A549 (cell line): ENCODE results near the gene ASIP.

Experiments used
- CEBPB ChIP-seq, 2 experiments: fragments of >200 bp in 1 of 2; sonication (Bioruptor Twin) in 1 of 2; formaldehyde crosslinking in 1 of 2; IDR thresholded peaks; 2 replicates each; pipeline ENCODE4 v1.6.1; 2012 to 2016
- TP53 ChIP-seq: fragments of 250-450 bp; sonication (Bioruptor Pico); IDR thresholded peaks from 2 replicates; pipeline ENCODE4 v1.5.0; 2021; ENCODE audit warnings: mild to moderate bottlenecking, moderate library complexity
- TF ChIP-seq, protein P1 (sequence below): fragments of >200 bp; sonication (Bioruptor Twin); formaldehyde crosslinking; IDR thresholded peaks from 3 replicates; pipeline ENCODE4 v1.5.1; 2016

DNA sequence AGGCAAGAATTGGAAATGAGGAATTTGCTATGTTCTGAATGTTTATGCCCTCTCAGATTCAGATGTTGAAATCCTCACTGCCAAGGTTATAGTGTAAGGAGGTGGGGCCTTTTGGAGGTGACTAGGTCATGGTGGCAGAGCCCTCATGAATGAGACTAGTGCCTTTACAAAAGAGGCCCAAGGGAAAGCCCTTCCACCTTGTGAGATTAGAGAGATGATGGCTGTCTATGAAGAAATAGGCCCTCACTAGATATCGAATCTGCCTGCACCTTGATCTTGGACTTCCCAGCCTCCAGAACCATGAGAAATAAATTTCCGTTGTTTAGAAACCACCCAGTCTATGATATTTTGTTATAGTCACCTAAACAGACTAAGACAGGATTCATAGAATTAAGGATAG is 10.4 kb downstream of the ASIP start:
- TF ChIP-seq, protein P1, sequence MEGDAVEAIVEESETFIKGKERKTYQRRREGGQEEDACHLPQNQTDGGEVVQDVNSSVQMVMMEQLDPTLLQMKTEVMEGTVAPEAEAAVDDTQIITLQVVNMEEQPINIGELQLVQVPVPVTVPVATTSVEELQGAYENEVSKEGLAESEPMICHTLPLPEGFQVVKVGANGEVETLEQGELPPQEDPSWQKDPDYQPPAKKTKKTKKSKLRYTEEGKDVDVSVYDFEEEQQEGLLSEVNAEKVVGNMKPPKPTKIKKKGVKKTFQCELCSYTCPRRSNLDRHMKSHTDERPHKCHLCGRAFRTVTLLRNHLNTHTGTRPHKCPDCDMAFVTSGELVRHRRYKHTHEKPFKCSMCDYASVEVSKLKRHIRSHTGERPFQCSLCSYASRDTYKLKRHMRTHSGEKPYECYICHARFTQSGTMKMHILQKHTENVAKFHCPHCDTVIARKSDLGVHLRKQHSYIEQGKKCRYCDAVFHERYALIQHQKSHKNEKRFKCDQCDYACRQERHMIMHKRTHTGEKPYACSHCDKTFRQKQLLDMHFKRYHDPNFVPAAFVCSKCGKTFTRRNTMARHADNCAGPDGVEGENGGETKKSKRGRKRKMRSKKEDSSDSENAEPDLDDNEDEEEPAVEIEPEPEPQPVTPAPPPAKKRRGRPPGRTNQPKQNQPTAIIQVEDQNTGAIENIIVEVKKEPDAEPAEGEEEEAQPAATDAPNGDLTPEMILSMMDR: no peak
- no peak for TF ChIP-seq TP53 (CRISPR knock-in tag)
- TF ChIP-seq CEBPB (IDR thresholded peaks at IDR 0.05): no peak
